Activated CD8-positive, alpha-beta T cell treated with anti-CD3 and anti-CD28 coated beads for 36 hours (primary cell): ENCODE data around the gene USP30. TPM values are rescaled to one million over a fixed set of nuclear protein-coding genes. Genes with fewer than 3 reads are reported as not detected.
"Not testable (repeated sequence)": the region's sequence is repeated elsewhere in the genome, so short reads cannot be mapped to it uniquely, and the experiment has no call there.

Experiments
- ATAC-seq: fragments of 200-7000 bp; cut with Tn5 transposase; one replicate; pipeline ENCODE4 v1.10.0; 2021; ENCODE audit warnings: mild to moderate bottlenecking, moderate library complexity
- CTCF ChIA-PET: fragments of 350-600 bp; sonication (Branson Sonifier 250); formaldehyde crosslinking; loops from one replicate; lab custom pipeline; 2021; ENCODE audit warnings: antibody characterized with exemption; lab: Charles Lee
- POLR2A ChIA-PET: fragments of 350-600 bp; sonication (Branson Sonifier 250); formaldehyde crosslinking; loops from one replicate; lab custom pipeline; 2021; ENCODE audit warnings: antibody characterized with exemption; lab: Charles Lee
- DNase-seq: peaks from one replicate; pipeline ENCODE4 v3.0.0-alpha.2; 2020
- H3K27ac Mint-ChIP-seq: one replicate; pipeline ENCODE4 v1.8.0; 2021; ENCODE audit warnings: mild to moderate bottlenecking, mixed read lengths
- H3K27me3 Mint-ChIP-seq: one replicate; pipeline ENCODE4 v1.8.0; 2021; ENCODE audit warnings: mixed read lengths
- H3K36me3 Mint-ChIP-seq: one replicate; pipeline ENCODE4 v1.8.0; 2021; ENCODE audit warnings: low read depth, mixed read lengths
- H3K4me1 Mint-ChIP-seq: one replicate; pipeline ENCODE4 v1.8.0; 2021; ENCODE audit warnings: low read depth, mixed read lengths
- H3K4me3 Mint-ChIP-seq: one replicate; pipeline ENCODE4 v1.8.0; 2021; ENCODE audit warnings: mild to moderate bottlenecking, moderate library complexity, mixed read lengths
- H3K9me3 Mint-ChIP-seq: one replicate; pipeline ENCODE4 v1.8.0; 2021; ENCODE audit warnings: mixed read lengths
- intact Hi-C: fragments of 100-400 bp; cut with micrococcal nuclease; formaldehyde crosslinking; loops from one replicate; pipeline ENCODE4 v1.10.0; 2022
- total RNA-seq, 2 experiments: library from RNA; stranded (reverse); gene quantifications; one replicate each; pipeline ENCODE4 v1.2.3, GENCODE V29; 2021
- TF ChIP-seq, protein P1 (sequence below): fragments of 200-600 bp; IDR thresholded peaks from one replicate; pipeline ENCODE4 v1.8.0; 2022; ENCODE audit warnings: antibody characterized with exemption, mild to moderate bottlenecking

USP30 gene
- total RNA-seq, 2 experiments from 2014 or later: 7.4 to 10.0 TPM

DNA sequence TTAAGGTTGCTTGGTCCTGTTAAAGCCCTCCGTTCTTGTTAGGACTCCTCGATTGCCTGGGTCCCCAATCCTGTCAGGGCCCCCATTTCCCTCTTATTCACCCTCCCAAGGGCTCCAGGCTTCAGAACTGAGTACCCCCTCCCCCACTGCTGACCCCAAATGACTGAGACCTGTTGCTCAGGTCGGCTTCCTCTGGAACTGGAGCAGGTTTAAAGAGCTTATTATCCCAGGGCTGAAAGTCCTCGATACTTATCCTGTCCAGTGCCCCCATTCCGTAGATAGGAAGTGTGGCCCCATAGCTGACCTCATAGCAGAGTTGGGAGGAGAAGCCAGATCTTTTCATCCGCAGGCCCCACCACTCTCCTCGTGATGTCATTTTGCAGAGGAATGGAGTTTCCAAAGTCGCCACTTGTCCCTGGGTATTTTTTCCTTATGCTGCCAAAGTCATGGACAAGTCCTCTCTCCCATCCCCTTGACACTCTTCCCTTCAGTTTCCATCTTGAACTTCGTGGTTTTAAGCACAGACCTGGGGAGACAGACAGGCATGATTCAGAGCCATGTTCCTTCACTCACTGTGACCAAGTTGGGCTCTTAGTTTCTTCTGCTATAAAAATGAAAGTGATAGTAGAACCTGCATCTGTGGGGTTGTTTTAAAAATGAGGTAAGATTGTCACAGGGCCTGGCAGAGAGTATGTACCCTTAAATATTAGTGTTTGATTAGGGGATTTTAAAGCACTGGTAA, 1.2 kb downstream of the USP30 start:
- intact Hi-C loops: loop anchor here (2.0 kb wide), 1 partner anchor 39 kb away; the partner anchor contains the start of gene ALKBH2
- CTCF ChIA-PET: no interaction called here
- peak overlapping the region; percentile 81 for H3K4me3 Mint-ChIP-seq

DNA sequence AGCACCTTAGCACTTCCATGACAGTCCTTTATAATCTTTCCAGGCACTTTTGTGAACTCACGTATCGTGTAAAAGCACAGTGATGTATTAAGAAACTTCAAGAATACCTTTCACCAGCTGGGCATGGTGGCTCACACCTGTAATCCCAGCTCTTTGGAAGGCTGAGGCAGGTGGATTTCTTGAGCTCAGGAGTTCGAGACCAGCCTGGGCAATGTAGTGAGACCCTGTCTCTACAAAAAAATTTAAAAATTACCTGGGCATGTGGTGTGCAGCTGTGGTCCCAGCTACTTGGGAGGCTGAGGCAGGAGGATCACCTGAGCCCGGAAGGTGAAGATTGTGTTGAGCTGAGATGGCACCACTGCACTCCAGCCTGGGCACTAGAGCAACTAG, 1.7 kb downstream of the USP30 start:
- H3K36me3 Mint-ChIP-seq, CTCF ChIA-PET, H3K9me3 Mint-ChIP-seq, intact Hi-C loops, H3K27me3 Mint-ChIP-seq: not testable (repeated sequence)
- Mint-ChIP-seq H3K4me3 (peak overlapping the region; percentile 81), H3K4me1 (peaks cover 10% of the 10 kb centered on the region), H3K27ac (peak overlapping the region; percentile 93)
- POLR2A ChIA-PET: interaction anchor here (0.8 to 1.6 kb wide), 3 partner anchors 12 to 541 kb away, joined by 3 to 4 read pairs (median 3); no protein-coding TSS in a partner anchor
- ATAC-seq (peak; percentile 6), DNase-seq (peak; percentile 5)

More for the DNA sequence above, 1.2 kb downstream of the USP30 start:
- DNase-seq (peak; percentile 44), ATAC-seq (peak; percentile 75)
- Mint-ChIP-seq H3K27ac (peak overlapping the region; percentile 93), H3K36me3 (peaks cover 7% of the 10 kb centered on the region), H3K9me3 (no peaks in the 10 kb centered on the region), H3K4me1 (peaks cover 10% of the 10 kb centered on the region), H3K27me3 (no peaks in the 10 kb centered on the region)
- POLR2A ChIA-PET: interaction anchor here (0.8 to 1.8 kb wide), 5 partner anchors 13 to 542 kb away, joined by 3 to 7 read pairs (median 3); partner anchors contain the start of gene ALKBH2
- TF ChIP-seq, protein P1, sequence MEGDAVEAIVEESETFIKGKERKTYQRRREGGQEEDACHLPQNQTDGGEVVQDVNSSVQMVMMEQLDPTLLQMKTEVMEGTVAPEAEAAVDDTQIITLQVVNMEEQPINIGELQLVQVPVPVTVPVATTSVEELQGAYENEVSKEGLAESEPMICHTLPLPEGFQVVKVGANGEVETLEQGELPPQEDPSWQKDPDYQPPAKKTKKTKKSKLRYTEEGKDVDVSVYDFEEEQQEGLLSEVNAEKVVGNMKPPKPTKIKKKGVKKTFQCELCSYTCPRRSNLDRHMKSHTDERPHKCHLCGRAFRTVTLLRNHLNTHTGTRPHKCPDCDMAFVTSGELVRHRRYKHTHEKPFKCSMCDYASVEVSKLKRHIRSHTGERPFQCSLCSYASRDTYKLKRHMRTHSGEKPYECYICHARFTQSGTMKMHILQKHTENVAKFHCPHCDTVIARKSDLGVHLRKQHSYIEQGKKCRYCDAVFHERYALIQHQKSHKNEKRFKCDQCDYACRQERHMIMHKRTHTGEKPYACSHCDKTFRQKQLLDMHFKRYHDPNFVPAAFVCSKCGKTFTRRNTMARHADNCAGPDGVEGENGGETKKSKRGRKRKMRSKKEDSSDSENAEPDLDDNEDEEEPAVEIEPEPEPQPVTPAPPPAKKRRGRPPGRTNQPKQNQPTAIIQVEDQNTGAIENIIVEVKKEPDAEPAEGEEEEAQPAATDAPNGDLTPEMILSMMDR: no peak

DNA sequence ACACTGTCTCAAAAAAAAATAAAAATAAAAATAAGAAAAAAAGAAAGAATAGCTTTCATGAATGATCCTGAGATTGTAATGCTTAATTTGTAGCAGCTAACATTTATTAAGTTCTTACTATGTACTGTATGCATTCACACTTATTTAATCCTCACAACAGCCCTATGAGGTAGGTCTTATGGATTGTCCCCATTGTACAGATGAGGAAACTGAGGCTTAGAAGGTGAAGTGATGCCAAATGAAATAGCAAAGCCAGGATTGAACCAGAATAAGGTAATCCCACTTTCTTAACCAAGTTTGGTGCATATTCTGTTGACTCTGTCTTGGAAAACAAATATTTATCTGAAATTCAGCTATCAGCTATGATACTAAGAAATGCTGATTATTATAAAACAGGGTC, 2.1 kb downstream of the USP30 start:
- ATAC-seq (no peak), DNase-seq (no peak)
- Mint-ChIP-seq H3K36me3 (peaks cover 7% of the 10 kb centered on the region), H3K4me3 (peak overlapping the region; percentile 81), H3K27ac (peak overlapping the region; percentile 93), H3K4me1 (peaks cover 10% of the 10 kb centered on the region), H3K27me3 (no peaks in the 10 kb centered on the region), H3K9me3 (no peaks in the 10 kb centered on the region)
- intact Hi-C loops: no loop called here
- TF ChIP-seq, protein P1: no peak
- ChIA-PET POLR2A (interaction anchor here (1.3 to 1.6 kb wide), 2 partner anchors 12 to 44 kb away, joined by 3 to 4 read pairs; no protein-coding TSS in a partner anchor), CTCF (no interaction called here)

DNA sequence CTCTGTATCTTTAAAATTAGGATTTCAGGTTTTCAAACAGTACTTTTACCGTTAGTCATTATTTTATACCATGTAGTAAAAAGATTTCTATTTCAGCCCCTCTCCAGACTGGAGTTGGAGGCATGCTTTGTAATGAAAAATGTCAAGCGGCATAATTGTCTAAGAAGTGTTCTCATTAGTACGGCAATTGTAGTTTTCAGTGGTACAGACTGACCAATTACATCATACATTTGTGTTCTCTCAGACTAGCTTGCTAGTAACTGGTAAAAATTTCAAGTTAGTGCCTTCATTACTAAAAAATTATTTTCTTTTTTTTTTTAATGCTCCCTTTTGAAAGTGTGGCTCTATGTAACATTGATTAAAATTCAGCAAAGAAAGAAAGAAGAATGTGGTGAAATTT, 4.5 kb downstream of the USP30 start:
- Mint-ChIP-seq H3K4me3 (no peak overlapping the region), H3K27me3 (no peaks in the 10 kb centered on the region), H3K36me3 (peaks cover 5% of the 10 kb centered on the region), H3K27ac (no peak overlapping the region), H3K4me1 (peaks cover 8% of the 10 kb centered on the region), H3K9me3 (no peaks in the 10 kb centered on the region)
- ATAC-seq (no peak), DNase-seq (no peak)
- CTCF ChIA-PET: no interaction called here
- intact Hi-C loops: no loop called here
- POLR2A ChIA-PET: no interaction called here
- TF ChIP-seq, protein P1: no peak

DNA sequence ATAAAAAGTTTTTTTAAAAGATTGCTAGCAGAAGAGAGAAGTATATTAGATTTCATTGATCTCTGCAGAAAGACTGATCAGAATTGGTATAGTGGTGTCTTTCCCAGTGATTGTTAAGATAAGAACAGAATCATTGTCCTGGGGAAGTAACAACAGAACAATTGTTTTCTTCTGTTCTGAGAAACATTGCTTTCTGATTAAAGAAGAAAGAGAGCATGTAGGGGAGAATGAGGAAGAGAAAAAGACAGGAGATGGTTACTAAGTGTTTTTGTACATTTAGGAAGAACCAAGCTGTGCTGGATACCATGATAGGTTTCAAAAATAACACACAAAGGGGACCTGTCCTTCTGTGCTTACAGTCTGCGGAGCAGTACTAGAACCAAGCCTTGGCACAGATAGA, 5.0 kb downstream of the USP30 start:
- H3K4me3 Mint-ChIP-seq: no peak overlapping the region
- ATAC-seq: no peak
- peaks cover 4% of the 10 kb centered on the region for H3K4me1 Mint-ChIP-seq
- H3K36me3 Mint-ChIP-seq: peaks cover 1% of the 10 kb centered on the region
- no peaks in the 10 kb centered on the region for H3K9me3 Mint-ChIP-seq
- POLR2A ChIA-PET: no interaction called here
- no peaks in the 10 kb centered on the region for H3K27me3 Mint-ChIP-seq
- intact Hi-C loops: no loop called here
- DNase-seq: no peak
- CTCF ChIA-PET: no interaction called here
- TF ChIP-seq, protein P1: no peak
- no peak overlapping the region for H3K27ac Mint-ChIP-seq
